K562 (cell line): Measurements from ENCODE around the gene IGSF9.

ENCODE experiments used
- BDP1 ChIP-seq: IDR thresholded peaks from 3 replicates; pipeline ENCODE4 v1.6.1; 2011; ENCODE audit not compliant: insufficient read length, insufficient read depth
- CTCF ChIP-seq, 3 experiments: IDR thresholded peaks in 2 of 3; conservative IDR thresholded peaks in 1 of 3; 2 replicates each; pipeline ENCODE4 v1.5.1; 2011 to 2012; ENCODE audit warnings: low read length in 3 of 3, mild to moderate bottlenecking in 3 of 3, control low read depth in 2 of 3, improper control_type of control experiment in 1 of 3, inconsistent platforms in 1 of 3, low read depth in 1 of 3, mixed read lengths in 1 of 3, moderate library complexity in 1 of 3; ENCODE audit not compliant: insufficient read depth in 2 of 3
- FOXO4 ChIP-seq: fragments of 450-650 bp; formaldehyde crosslinking; IDR thresholded peaks from 2 replicates; pipeline ENCODE4 v1.4.0; 2020; ENCODE audit warnings: mild to moderate bottlenecking, moderate library complexity
- FUS ChIP-seq: fragments of 200-400 bp; formaldehyde crosslinking; optimal IDR thresholded peaks from 2 replicates; pipeline ENCODE3; 2017; ENCODE audit warnings: low read depth, low read length
- HDAC2 ChIP-seq: fragments of 450-650 bp; IDR thresholded peaks from 2 replicates; pipeline ENCODE4 v1.6.1; 2016; ENCODE audit warnings: mild to moderate bottlenecking
- MAX ChIP-seq: sonication (generic); formaldehyde crosslinking; IDR thresholded peaks from 2 replicates; pipeline ENCODE4 v1.9.0; 2022; ENCODE audit warnings: mild to moderate bottlenecking, missing genetic modification reagents
- POLR2A ChIP-seq: fragments of 450-650 bp; conservative IDR thresholded peaks from 2 replicates; pipeline ENCODE4 v1.6.1; 2016
- YY1 ChIP-seq, 3 experiments: IDR thresholded peaks; 2 replicates each; pipeline ENCODE4 v1.6.1; 2011; ENCODE audit warnings: low read length in 2 of 3, mild to moderate bottlenecking in 2 of 3, moderate library complexity in 2 of 3, borderline replicate concordance in 1 of 3, control low read depth in 1 of 3, low read depth in 1 of 3; ENCODE audit not compliant: insufficient read depth in 3 of 3, insufficient replicate concordance in 2 of 3, control insufficient read depth in 1 of 3, insufficient read length in 1 of 3; ENCODE audit errors: extremely low read depth in 1 of 3
- ZEB2 ChIP-seq: fragments of 450-650 bp; IDR thresholded peaks from 2 replicates; pipeline ENCODE4 v1.6.1; 2016
- ZNF232 ChIP-seq: sonication (generic); formaldehyde crosslinking; IDR thresholded peaks from 2 replicates; pipeline ENCODE4 v1.8.0; 2022; ENCODE audit warnings: mild to moderate bottlenecking, missing genetic modification reagents
- ZNF740 ChIP-seq, 3 experiments: fragments of 200-800 bp in 1 of 3; sonication (Bioruptor generic) in 1 of 3; sonication (generic) in 1 of 3; formaldehyde crosslinking in 1 of 3; IDR thresholded peaks; 2 replicates each; pipeline versions ENCODE4 v1.6.1 to v1.8.0; 2016 to 2022; ENCODE audit warnings: mild to moderate bottlenecking in 2 of 3, missing compliant biosample characterization in 2 of 3, missing genetic modification characterization in 2 of 3, missing genetic modification reagents in 1 of 3

- TF ChIP-seq FOXO4 (no peak), MAX (CRISPR knock-in tag) (no peak), ZNF232 (CRISPR knock-in tag) (no peak), ZEB2 (no peak), CTCF (IDR thresholded peaks at IDR 0.05 in 2 of 3, conservative IDR thresholded peaks at IDR 0.05 in 1 of 3; ENCODE audit: insufficient read depth in 2 of 3, low read depth in 1 of 3, low read length in 3 of 3) (no peak), HDAC2 (no peak), POLR2A (no peak), YY1 (IDR thresholded peaks at IDR 0.05; ENCODE audit: borderline replicate concordance in 1 of 3, control insufficient read depth in 1 of 3, extremely low read depth in 1 of 3, insufficient read depth in 3 of 3, insufficient read length in 1 of 3, insufficient replicate concordance in 2 of 3, low read depth in 1 of 3, low read length in 2 of 3) (peak in 1 of 3 experiments; percentile 16), ZNF740 (CRISPR knock-in tag; IDR thresholded peaks at IDR 0.05) (no peak), ZNF740 (tag; IDR thresholded peaks at IDR 0.05) (no peak), BDP1 (no peak), FUS (no peak)
These were observed 37.1 kb downstream of the IGSF9 start for GRCh38 chr1:159908031-159908940.
